Bronchus fibroblast of lung (primary cell): ENCODE measurements around the gene PHETA1. TPM values are rescaled to one million over a fixed set of nuclear protein-coding genes. Genes with fewer than 3 reads are reported as not detected.

Experiments used
- total RNA-seq: library from RNA; depleted of rRNA; stranded (reverse); fragments of >200 nt; gene quantifications from 2 replicates; pipeline ENCODE4 v1.2.3, GENCODE V29; 2015

The PHETA1 gene, protein sequence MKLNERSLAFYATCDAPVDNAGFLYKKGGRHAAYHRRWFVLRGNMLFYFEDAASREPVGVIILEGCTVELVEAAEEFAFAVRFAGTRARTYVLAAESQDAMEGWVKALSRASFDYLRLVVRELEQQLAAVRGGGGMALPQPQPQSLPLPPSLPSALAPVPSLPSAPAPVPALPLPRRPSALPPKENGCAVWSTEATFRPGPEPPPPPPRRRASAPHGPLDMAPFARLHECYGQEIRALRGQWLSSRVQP
- total RNA-seq = 5.8 and 6.7 TPM in 2 replicates

DNA sequence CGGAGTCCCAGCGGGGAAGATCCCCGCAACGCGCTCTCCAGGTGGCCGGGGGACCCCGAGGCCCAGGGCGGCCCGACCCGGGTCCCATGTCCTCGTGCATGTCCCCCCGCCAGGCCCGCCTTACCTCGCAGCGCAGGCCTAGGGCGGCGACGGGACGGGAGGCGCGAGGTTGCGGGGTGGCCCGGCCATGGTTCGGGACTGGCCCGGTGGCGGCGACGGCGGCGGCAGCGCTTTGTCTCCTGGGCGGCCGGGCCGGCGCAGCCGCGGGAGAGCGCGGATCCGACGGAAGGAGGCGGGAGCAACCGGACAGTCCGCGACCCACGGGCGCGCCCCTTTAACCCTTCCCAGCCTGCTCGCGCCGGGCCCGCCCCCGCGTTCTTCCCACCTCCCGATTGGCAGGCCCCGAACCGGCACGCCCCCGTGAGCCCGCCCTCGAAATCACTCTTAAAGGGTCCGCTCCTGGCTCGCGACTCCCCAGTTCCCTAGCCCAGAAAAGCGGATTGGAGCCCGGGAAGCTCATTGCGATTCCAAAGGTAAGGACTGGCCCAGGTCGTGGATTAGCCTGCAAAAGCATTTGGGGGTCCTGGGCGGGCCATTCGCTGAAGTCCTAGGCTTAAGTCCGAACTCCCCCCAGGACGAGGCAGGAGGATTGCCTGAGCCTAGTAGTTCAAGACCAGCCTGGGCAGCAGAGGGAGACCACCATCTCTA is at the start of gene PHETA1:
TSS of gene PHETA1 (minus strand) at position 308 of the 708 bp plus-strand sequence. CDS start 5,668 bp downstream, outside the sequence.

DNA sequence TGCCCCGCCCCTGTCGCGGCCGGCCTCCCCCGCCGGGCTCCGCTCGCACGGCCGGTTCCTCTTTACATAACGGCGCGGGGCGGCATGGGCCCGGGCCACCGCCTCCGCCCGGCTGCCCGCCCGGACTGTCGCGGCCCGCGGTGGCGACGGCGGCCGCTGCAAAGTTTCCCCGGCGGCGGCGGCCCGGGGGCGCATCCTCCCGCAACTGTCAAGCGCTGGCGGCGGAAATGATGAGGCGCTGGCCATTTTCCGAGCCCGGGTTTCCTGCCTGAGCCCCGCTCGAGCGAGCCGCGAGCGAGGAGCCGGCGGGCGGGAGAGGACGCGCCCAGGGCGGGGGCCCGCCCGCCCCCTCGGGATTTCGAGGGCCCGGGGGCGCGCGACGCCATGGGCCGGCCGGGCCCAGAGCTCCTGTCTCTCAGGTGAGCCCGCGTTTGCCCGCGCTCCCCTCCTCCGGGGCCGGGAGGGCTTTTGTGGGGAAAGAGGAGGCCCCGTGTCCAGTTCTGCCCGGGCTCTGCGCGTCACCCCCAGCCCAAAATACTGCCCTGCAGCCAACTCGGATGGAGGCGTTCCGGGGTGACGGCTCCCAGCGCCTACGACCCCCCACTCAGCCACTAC is 37.1 kb upstream of the PHETA1 start, which contains the start of gene SH2B3:
TSS of gene SH2B3 (plus strand) at position 65 of the 615 bp plus-strand sequence. CDS start 12,223 bp downstream, outside the sequence.

Other genes with a start within 250 kb of the PHETA1 start
- gene SH2B3, start 36.8 kb upstream of the PHETA1 start, total RNA-seq = 28.1 and 29.4 TPM in 2 replicates
- gene ATXN2, start 230.2 kb upstream of the PHETA1 start, total RNA-seq = 13.7 and 19.2 TPM in 2 replicates